Measurements from ENCODE around the gene MIA.

The MIA gene

GRCh38 chr19:40785526-40785925 lies 10.2 kb downstream of the MIA start:
- no peak overlapping the region for H3K4me3 Mint-ChIP-seq
- DNase-seq (no peak), ATAC-seq (peak; percentile 50)
- H3K27me3 Mint-ChIP-seq: no peaks in the 10 kb centered on the region
- no peaks in the 10 kb centered on the region for H3K9me3 Mint-ChIP-seq
- peaks cover 42% of the 10 kb centered on the region for H3K4me1 Mint-ChIP-seq
- H3K27ac Mint-ChIP-seq: peak overlapping the region in 1 of 2 donors; percentile 79

DNA sequence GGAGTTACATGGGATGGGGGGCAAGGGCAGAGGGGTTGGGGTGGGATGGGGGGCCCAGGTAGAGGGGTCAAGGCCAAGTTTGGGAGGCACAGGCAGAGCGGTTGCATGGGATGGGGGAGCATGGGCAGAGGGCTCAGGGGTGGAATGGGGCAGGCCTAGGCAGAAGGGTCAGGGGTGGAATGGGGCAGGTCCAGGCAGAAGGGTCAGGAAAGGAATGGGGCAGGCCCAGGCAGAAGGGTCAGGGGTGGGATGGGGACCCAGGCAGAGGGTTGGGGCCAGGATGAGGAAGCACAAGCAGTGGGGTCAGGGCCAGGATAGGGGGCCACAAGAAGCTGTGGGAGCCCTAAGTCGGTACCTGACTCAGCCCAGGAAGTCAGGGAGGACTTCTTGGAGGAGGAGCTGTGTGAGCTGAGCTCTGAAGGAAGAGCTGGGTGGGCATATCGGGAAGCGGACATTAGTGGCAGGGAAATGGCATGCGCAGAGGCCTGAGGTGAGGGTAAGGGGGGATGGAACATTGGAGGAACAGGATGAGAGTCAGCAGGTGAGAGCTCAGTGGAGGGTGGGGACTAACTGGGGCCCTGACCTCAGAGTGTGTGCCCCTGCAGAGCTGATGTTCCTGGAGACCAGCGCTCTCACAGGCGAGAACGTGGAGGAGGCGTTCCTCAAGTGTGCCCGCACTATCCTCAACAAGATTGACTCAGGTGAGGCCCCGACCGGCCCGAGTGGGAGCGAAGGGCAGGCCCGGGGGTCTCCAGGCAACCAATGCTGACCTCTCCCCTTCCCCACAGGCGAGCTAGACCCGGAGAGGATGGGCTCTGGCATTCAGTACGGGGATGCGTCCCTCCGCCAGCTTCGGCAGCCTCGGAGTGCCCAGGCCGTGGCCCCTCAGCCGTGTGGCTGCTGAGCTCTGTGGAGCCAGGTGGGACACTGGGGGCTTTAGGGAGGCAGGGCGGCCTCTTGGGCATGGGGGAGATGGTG lies 11.0 kb downstream of the MIA start:
- H3K27me3 Mint-ChIP-seq: no peaks in the 10 kb centered on the region
- DNase-seq (no peak), ATAC-seq (no peak)
- H3K4me1 Mint-ChIP-seq: peaks cover 38% of the 10 kb centered on the region
- H3K9me3 Mint-ChIP-seq: no peaks in the 10 kb centered on the region
- H3K27ac Mint-ChIP-seq: peak overlapping the region; percentile 6 to 60
- H3K4me3 Mint-ChIP-seq: no peak overlapping the region

DNA sequence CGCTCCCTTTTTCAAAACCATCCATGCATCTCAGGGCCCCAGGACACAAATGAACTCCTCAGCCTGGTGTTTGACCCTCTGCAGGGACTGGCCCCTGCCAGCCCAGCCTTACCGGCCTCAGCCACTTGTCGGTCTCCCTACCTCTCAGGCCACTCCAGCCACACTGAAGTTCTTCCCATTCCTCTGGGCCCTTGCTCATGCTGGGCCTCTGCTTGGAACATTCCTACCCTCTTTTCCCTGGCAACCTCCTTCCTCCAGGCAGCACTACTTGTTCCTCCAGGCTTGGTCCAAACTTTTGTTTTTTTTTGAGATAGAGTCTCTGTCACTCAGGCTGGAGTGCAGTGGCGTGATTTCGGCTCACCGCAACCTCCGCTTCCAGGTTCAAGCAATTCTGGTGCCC lies 16.0 kb downstream of the MIA start:
- DNase-seq: no peak
- ATAC-seq: no peak
- peaks cover 48% of the 10 kb centered on the region for H3K4me1 Mint-ChIP-seq
- H3K27ac Mint-ChIP-seq: peak overlapping the region in 1 of 2 donors; percentile 87
- no peaks in the 10 kb centered on the region for H3K9me3 Mint-ChIP-seq
- no peaks in the 10 kb centered on the region for H3K27me3 Mint-ChIP-seq
- H3K4me3 Mint-ChIP-seq: no peak overlapping the region

DNA sequence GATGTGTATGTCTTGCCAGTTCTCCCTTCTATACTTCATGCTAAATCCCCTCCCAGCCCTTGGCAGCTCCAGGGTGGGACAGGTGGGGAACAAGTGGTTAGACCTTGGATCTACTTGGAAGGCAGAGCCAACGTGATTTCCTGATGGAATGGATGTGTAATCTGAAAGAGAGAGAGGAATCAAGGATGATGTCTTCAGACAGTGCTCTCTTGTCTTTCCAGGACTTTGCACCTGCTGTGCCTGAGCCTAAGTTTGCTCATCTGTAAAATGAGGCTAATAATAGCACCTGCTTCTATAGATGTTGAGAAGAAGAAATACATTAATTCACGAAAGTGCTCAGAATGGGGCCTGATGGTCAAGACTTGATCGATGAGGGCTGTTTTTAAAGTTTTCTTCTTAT lies 16.7 kb downstream of the MIA start:
- no peaks in the 10 kb centered on the region for H3K27me3 Mint-ChIP-seq
- ATAC-seq: no peak

GRCh38 chr19:40797166-40797962 lies 22.0 kb downstream of the MIA start:
- H3K27ac Mint-ChIP-seq: peak overlapping the region; percentile 70 to 96
- peaks cover 65% of the 10 kb centered on the region for H3K4me1 Mint-ChIP-seq
- no peak for DNase-seq
- ATAC-seq: no peak
- no peaks in the 10 kb centered on the region for H3K27me3 Mint-ChIP-seq
- H3K9me3 Mint-ChIP-seq: no peaks in the 10 kb centered on the region
- H3K4me3 Mint-ChIP-seq: peak overlapping the region; percentile 7 to 96

More for the DNA sequence above, 16.7 kb downstream of the MIA start:
- Mint-ChIP-seq H3K4me1 (peaks cover 48% of the 10 kb centered on the region), H3K4me3 (peak overlapping the region in 1 of 2 donors; percentile 38), H3K27ac (peak overlapping the region; percentile 61 to 63), H3K9me3 (no peaks in the 10 kb centered on the region)
- DNase-seq: no peak

DNA sequence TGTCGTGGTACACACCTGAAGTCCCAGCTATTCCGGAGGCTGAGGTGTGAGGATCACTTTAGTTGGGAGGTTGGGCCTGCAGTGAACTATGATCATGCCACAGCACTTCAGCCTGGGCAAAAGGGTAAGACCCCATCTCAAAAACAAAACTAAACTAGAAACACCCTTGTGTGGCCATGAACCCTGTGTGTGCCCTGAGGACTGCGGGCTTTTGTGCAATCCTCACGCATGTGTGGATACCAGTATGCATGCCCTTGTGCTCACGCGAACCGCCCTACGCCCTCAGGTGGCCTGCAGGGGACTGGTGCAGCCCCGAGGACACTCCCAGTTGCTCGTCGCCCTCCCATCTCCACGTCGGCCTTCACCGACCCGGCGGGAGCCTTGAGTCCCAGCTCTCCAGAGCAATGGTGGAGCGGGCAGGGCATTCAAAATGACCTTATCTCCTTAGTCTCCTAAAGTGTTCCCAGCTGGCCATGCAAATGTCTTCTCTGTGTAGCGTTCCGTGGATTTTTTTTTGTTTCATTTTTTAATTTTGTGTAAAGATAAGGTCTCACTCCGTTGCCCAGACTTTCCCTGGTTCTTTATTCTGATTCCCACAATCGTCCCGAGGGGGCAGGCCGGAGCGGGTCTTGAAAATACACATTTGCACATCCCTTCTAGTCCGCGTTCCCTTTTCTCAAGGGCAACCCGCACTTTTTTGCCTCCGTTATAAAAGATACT lies 22.8 kb downstream of the MIA start:
- Mint-ChIP-seq H3K4me3 (peak overlapping the region; percentile 95 to 96), H3K4me1 (peaks cover 65% of the 10 kb centered on the region), H3K27me3 (no peaks in the 10 kb centered on the region), H3K9me3 (no peaks in the 10 kb centered on the region), H3K27ac (peak overlapping the region; percentile 96 to 99)
- DNase-seq: peak; percentile 65 to 81
- ATAC-seq: peak; percentile 68

- Mint-ChIP-seq H3K4me3 (peak within 1 kb of the TSS; percentile 99 to 100), H3K4me1 (peaks cover 70% of the 10 kb centered on the region), H3K27ac (peak within 1 kb of the TSS; percentile 96 to 99), H3K9me3 (no peaks in the 10 kb centered on the region), H3K27me3 (no peaks in the 10 kb centered on the region)
- peak; percentile 86 for ATAC-seq
- peak; percentile 100 for DNase-seq
Measured at GRCh38 chr19:40798683-40799557, 23.6 kb downstream of the MIA start, which contains the start of gene EGLN2. Gene EGLN2 (plus strand): TSS chr19:40799191. CDS start chr19:40800573, 1,382 bp downstream.

DNA sequence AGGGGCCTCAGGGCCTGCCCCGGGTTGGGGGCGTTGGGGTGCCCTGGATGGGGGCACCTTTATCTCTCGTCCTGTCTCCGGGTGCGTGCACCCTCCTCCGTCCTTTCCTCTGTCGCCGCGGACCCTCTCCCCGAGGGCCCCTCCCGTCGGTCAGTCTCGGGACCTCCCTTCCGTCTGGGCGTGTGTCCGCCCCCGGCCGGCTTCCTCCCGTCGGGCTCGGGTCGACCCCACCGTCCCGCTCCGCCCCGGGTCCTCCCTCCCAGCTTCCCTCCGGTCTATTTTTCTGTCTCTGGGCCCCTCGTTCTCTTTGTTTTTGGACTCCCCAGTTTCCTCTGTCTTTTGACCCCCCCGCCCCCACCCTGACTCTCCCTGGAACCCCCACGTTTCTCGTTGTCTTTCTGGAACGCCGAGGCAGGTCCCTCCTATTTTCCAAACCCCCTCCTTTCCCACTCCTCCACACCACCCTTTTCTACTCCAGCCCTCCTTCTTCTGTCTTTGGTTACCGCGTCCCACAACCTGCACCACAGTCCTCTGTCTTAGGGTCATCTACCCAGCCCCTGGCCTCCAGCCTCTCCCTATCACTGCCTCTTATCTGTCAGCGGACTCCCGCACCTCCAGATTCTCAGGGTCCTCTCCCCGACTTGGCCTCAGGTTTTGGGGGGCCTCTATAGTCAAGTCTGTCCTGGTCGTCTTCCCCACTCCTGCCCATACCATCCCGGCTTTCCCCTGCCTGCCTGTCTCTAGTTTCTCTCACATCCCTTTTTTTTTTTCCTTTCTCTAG lies 24.4 kb downstream of the MIA start:
- H3K4me1 Mint-ChIP-seq: peaks cover 79% of the 10 kb centered on the region
- H3K27ac Mint-ChIP-seq: peak overlapping the region; percentile 93 to 95
- H3K9me3 Mint-ChIP-seq: no peaks in the 10 kb centered on the region
- H3K4me3 Mint-ChIP-seq: peak overlapping the region; percentile 99 to 100
- ATAC-seq (peak; percentile 6), DNase-seq (peak in 1 of 2 donors; percentile 50)
- no peaks in the 10 kb centered on the region for H3K27me3 Mint-ChIP-seq

- no peaks in the 10 kb centered on the region for H3K27me3 Mint-ChIP-seq
- no peak for DNase-seq
- H3K4me3 Mint-ChIP-seq: peak overlapping the region; percentile 99 to 100
- H3K27ac Mint-ChIP-seq: peak overlapping the region; percentile 93 to 95
- no peak for ATAC-seq
- peaks cover 86% of the 10 kb centered on the region for H3K4me1 Mint-ChIP-seq
- H3K9me3 Mint-ChIP-seq: no peaks in the 10 kb centered on the region
Measured at GRCh38 chr19:40800339-40800996, 25.1 kb downstream of the MIA start.

DNA sequence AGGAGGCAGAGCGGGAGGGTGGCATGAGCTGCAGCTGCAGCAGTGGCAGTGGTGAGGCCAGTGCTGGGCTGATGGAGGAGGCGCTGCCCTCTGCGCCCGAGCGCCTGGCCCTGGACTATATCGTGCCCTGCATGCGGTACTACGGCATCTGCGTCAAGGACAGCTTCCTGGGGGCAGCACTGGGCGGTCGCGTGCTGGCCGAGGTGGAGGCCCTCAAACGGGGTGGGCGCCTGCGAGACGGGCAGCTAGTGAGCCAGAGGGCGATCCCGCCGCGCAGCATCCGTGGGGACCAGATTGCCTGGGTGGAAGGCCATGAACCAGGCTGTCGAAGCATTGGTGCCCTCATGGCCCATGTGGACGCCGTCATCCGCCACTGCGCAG lies 25.7 kb downstream of the MIA start:
- no peak for DNase-seq
- Mint-ChIP-seq H3K27me3 (no peaks in the 10 kb centered on the region), H3K4me3 (peak overlapping the region; percentile 99 to 100), H3K9me3 (no peaks in the 10 kb centered on the region), H3K27ac (peak overlapping the region in 1 of 2 donors; percentile 65), H3K4me1 (peaks cover 90% of the 10 kb centered on the region)
- no peak for ATAC-seq

DNA sequence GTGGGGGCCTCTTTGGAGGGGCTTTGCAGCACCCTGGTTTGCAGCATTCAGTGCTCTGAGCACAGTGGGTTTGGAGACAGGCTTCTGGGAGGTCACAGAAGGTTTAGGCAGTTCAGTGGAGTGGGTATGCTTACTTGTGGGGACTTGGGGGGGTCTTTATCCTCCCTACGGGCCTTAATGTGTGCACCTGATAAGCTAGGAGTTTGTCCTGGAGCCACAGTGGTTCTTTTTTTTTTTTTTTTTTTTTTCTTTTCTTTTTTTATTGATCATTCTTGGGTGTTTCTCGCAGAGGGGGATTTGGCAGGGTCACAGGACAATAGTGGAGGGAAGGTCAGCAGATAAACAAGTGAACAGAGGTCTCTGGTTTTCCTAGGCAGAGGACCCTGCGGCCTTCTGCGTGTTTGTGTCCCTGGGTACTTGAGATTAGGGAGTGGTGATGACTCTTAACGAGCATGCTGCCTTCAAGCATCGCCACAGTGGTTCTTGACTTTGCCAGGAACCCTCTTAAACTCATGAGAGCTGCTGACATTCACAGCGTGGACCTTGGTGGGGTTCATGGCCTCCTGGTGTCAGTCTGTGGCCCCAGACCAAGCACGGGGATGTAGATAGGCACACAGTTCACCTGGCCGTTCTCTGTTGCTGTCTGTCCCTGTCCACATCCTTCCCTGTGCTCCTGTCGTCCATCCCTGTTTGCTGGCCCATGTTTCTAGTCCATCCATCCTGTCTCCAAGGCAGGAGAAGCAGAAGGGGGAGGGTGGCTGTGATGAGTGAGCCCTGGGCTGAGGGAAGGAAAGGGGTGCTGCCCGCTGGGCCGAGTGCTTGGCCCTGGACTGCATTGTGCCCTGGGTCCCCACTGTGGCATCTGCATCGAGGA lies 26.3 kb downstream of the MIA start:
- no peaks in the 10 kb centered on the region for H3K9me3 Mint-ChIP-seq
- no peaks in the 10 kb centered on the region for H3K27me3 Mint-ChIP-seq
- peak overlapping the region; percentile 99 to 100 for H3K4me3 Mint-ChIP-seq
- ATAC-seq (no peak), DNase-seq (no peak)
- H3K4me1 Mint-ChIP-seq: peaks cover 90% of the 10 kb centered on the region
- H3K27ac Mint-ChIP-seq: peak overlapping the region; percentile 89 to 97

DNA sequence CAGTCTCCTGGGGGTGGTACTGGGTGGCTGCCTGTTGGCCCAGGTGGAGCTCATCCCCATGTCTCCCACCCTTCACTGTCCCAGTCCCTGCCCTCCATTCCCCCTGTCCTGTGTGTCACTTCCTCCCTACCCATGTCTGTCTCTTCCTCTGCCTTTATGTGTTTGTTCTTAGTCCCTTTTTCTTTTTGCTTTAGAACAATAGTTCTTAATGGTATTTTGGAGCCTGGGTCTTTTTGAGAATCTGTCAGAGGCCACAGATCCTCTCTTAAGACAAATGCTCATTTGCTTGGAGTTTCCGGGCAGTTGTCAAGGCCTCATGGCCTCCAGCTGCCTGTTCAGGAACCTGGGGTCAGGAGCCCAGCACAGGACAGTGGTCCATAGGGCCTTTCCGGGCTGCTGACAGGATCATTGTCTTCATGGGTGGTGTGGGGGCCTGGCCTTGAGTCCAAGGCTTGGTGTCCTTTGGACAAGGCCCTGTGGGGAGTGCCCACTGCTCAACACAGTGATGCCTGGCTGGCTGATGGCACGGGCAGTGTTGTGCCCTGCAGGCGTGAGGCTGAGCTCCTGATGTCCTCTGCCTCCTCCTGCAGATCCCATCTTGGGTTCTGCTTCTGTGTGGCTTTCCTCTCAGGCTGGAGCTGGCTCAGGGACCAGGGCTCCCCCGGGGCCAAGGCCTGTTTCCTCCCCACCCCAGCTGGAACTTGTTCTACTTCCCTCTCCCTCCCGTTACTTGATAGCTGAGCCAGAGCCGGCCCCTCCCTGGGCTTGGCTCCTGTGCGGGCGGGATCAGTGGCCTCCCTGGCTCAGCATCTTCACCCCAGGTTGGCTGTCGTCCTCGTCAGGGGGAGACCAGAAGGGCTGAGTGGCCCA lies 27.2 kb downstream of the MIA start:
- Mint-ChIP-seq H3K4me1 (peaks cover 90% of the 10 kb centered on the region), H3K4me3 (peak overlapping the region; percentile 86 to 100), H3K27ac (peak overlapping the region; percentile 89 to 97), H3K9me3 (no peaks in the 10 kb centered on the region), H3K27me3 (no peaks in the 10 kb centered on the region)
- no peak for DNase-seq
- ATAC-seq: no peak
